Astrocyte of the spinal cord (primary cell): ENCODE measurements around the gene IFT81.

Experiments used
- DNase-seq: peaks from one replicate; pipeline ENCODE4 v3.0.0; 2011; ENCODE audit warnings: low read depth, low spot score
- H3K4me3 ChIP-seq: 2 replicates; pipeline ENCODE4 v1.5.1; 2011; ENCODE audit warnings: low read depth, mild to moderate bottlenecking, low read length, moderate library complexity
- CTCF ChIP-seq: IDR thresholded peaks from 2 replicates; pipeline ENCODE4 v1.5.1; 2012; ENCODE audit warnings: low read depth, mild to moderate bottlenecking, low read length, inconsistent platforms
- in situ Hi-C: cut with HindIII; loops from 2 replicates; pipeline ENCODE4 v1.10.0; 2017; ENCODE audit warnings: low sequenced_read_pairs

IFT81 gene

GRCh38 chr12:110149086-110149660 is 25.0 kb downstream of the IFT81 start:
- H3K4me3 ChIP-seq, result no peak overlapping the region
- in situ Hi-C loops, result no loop called here
- DNase-seq, result no peak
- no peak for TF ChIP-seq CTCF

- in situ Hi-C loops, result no loop called here
- H3K4me3 ChIP-seq, result no peak overlapping the region
- TF ChIP-seq CTCF, result no peak
- no peak for DNase-seq
Observed at GRCh38 chr12:110156766-110157165, 32.6 kb downstream of the IFT81 start.

DNA sequence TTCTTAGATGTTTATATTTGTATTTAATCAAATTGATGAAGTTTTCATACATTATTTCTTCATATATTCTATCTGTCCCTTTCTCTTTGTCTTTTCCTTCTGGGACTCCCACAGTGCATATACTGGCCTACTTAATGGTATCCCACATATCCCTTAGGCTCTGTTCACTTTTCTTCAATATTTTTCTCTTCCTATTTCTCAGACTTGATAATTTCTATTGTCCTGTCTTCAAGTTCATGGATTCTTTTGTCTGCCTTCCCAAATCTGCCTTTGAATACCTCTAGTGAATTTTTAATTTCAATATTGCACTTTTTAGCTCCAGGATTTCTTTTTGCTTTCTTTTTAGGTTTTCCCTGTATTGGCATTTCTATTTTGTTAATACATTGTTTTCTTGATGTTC is 33.4 kb downstream of the IFT81 start:
- no peak for DNase-seq
- in situ Hi-C loops, result no loop called here
- TF ChIP-seq CTCF, result no peak
- H3K4me3 ChIP-seq, result no peak overlapping the region

GRCh38 chr12:110159671-110160245 is 35.6 kb downstream of the IFT81 start:
- no peak overlapping the region for H3K4me3 ChIP-seq
- in situ Hi-C loops, result no loop called here
- no peak for TF ChIP-seq CTCF
- DNase-seq, result no peak

DNA sequence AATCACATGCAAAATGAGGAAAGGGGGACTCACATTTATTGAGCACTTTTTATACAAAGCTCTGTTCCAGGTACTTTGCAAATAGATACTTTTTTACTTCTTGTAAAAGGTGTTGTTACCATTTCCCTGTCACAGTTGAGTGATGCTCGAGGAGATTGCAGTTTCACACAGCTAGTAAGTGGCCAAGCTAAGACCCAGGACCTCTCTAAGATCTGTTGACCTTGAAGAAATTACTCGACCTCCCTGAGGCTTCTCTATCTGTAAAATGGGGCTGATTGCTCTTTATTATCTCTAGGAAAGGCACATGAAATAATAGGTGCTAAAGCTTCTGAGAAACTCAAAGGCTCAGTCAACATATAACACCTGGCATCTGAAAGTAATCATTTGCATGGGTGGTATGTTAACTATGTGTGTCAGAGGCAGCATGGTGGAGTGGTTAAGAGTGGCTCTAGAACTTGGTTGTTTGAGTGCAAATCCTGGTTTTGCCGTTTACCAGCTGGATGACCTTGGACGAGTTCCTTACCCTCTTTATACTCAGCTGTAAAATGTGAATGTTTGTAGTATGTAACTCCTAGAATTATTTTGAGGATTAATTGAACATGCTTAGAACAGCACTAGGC is 41.5 kb downstream of the IFT81 start:
- DNase-seq, result no peak
- TF ChIP-seq CTCF, result no peak
- in situ Hi-C loops, result no loop called here
- no peak overlapping the region for H3K4me3 ChIP-seq

GRCh38 chr12:110168732-110169455 is 44.7 kb downstream of the IFT81 start:
- no peak overlapping the region for H3K4me3 ChIP-seq
- in situ Hi-C loops, result no loop called here
- DNase-seq, result no peak
- TF ChIP-seq CTCF, result no peak
